Right lung (tissue), 5 donors: ENCODE measurements around the gene ZNF117. TPM values are rescaled to one million over a fixed set of nuclear protein-coding genes. Genes with fewer than 3 reads are reported as not detected.
"Not testable (repeated sequence)": the region's sequence is repeated elsewhere in the genome, so short reads cannot be mapped to it uniquely, and the experiment has no call there.

Experiments
- DNase-seq, 2 donors: peaks; one replicate each; pipeline ENCODE4 v3.0.0-alpha.2; 2013
- polyA plus RNA-seq, 5 donors: library from polyadenylated mRNA; unstranded; fragments of 120-200 nt; gene quantifications; one replicate each; pipeline versions ENCODE4 v1.2.1 to v1.2.3, GENCODE V29; 2013; ENCODE audit warnings: inconsistent platforms in 1 of 5, low replicate concordance in 1 of 5; ENCODE audit not compliant: insufficient read length in 5 of 5, insufficient read depth in 1 of 5

ZNF117 gene
- polyA plus RNA-seq, 5 donors, result 35.5 to 123 (median 77.0) TPM

- not testable (repeated sequence) for DNase-seq
Measured at GRCh38 chr7:64928252-64929187, 62.3 kb downstream of the ZNF117 start.

Other genes with a start within 250 kb of the ZNF117 start
- 10 to 100 TPM; 13.6 to 23.6 (median 19.8) TPM for gene ZNF138, start 196.6 kb downstream of the ZNF117 start, polyA plus RNA-seq
- gene ZNF273, start 87.8 kb downstream of the ZNF117 start, polyA plus RNA-seq, result 10 to 100 TPM in 4 of 5 donors, 1 to 10 TPM in 1; 9.1 to 17.0 (median 14.3) TPM
- 10 to 100 TPM; 36.5 to 82.4 (median 72.1) TPM for gene ERV3-1, start 15.7 kb upstream of the ZNF117 start, polyA plus RNA-seq